NK-92 (cell line): ENCODE results near the gene XK.
"Not testable (repeated sequence)": the region's sequence is repeated elsewhere in the genome, so short reads cannot be mapped to it uniquely, and the experiment has no call there.

Source experiments
- DNase-seq: peaks from one replicate; lab custom pipeline; 2025; ENCODE audit not compliant: unreplicated experiment; lab: John Stamatoyannopoulos, UW

XK gene

DNA sequence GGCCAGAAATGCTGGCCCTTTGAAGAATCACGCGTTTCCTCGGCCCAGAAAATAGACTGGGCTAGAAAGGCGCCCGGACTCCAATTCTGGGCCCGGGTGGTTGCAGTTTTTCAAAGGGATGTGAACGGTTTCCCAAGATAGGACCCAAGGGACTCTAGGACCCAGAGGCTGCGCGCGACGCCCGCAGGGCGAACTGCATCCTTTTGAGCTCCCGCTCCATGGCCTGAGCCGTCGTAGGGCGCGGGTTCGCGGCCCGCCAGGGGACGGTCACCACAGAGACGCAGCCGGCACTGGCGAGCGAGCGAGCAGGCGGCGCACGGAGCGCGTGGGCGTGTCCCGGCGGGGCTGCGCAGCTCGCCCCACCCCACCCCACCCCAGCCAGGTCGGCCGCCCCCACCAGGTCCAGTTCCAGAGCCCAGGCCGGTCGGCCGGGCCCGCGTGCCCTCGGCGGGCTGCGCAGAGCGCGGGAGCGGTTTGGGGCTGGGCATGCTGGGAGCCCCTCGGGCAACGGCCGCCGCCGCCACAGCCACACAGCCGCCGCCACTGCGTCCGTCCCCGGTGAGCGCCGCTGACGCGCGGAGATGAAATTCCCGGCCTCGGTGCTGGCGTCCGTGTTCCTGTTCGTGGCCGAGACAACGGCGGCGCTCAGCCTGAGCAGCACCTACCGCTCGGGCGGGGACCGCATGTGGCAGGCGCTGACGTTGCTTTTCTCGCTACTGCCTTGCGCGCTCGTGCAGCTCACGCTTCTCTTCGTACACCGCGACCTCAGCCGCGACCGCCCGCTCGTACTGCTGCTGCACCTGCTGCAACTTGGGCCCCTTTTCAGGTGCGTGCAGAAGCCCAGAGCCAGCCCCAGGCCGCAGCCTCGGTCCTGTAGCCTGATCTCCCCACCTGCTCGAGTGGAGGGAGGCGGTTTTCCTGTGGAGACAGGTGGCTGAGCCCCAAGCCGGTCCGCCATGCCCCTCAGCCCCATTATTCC lies at the start of gene XK:
TSS of gene XK (plus strand) at position 411 of the 979 bp plus-strand sequence. CDS start at position 582, 171 bp downstream.
- no peak for DNase-seq

DNA sequence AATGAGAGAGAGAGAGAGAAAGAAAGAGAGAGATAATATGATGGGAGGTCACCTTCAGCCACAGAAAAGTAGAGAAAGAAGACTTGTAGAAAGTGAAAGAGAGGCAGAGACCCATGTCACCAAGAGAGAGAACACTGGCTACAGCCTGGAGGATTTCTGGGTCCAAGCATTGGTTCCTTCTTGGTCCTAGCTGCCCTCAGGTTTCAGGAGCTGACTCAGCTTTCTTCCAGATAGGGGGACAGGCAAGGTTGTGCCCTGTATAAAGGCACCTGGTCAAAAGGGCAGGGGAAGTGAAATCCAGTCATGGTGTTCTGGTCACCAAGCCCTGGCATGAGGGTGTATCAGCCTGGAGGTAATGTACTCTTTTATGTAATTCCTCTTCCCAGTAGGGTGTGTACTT lies 47.5 kb upstream of the XK start:
- no peak for DNase-seq

DNA sequence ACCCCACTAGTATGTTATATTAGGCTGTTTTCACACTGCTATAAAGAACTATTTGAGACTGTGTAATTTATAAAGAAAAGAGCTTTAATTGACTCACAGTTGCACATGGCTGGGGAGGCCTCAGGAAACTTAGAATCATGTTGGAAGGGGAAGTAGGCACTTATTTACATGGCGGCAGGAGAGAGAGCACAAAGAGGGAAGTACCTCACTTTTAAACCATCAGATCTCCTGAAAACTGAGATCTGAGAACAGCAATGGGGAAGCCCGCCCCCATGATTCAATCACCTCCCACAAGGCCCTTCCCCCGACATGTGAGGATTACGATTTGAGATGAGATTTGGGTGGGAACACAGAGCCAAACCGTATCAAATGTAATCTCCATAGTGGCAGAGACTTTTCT lies 45.4 kb upstream of the XK start:
- DNase-seq, result no peak

GRCh38 chrX:37641859-37642258 lies 43.7 kb upstream of the XK start:
- DNase-seq, result no peak

- no peak for DNase-seq
Measured at GRCh38 chrX:37644381-37645305, 40.9 kb upstream of the XK start.

DNA sequence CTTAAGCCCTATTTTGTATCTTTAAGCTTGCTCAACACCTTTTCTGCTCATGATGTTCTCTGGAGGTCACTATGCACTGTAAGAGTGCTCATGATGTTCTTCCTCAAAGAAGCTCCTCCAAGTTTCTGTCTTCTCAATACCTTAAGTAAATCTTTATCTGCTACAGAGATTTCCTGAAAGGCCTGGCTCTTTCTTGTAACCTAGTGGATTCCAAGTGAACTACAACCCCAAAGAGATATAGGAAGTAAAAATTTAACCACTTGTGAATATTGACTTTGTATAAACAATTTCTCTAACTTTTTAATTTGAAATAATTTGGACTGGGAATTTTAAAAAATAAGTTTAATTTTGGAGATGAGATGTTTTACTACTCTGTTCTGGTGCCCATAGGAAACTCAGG lies 39.3 kb upstream of the XK start:
- no peak for DNase-seq

- DNase-seq, result not testable (repeated sequence)
Measured at GRCh38 chrX:37650879-37651278, 34.7 kb upstream of the XK start.

DNA sequence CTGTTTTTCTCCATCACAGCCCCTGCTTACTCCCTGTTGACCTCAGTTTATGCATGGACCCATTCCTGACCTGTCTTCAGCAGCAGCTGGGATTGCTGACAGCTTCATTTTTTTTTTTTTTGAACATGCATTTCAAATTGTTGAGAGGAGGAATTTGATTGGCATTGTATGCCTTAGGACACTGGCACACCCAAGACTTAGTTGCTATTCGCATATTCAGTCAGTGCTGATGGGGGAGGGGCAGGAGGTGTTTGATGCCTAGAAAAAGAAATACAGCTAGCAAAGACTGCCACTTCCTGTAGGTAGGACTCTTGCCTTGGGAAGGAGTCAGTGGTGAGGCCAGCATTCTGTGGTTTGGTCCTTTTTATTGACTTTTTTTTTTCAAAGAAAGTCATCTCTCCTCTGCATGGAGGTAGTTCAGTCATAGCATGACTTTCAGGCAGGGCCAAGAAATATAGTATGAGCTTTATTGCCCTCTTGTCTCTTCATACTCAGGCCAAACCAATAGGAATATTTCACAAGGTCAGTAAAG lies 33.6 kb upstream of the XK start:
- no peak for DNase-seq

- DNase-seq, result no peak
Measured at GRCh38 chrX:37652589-37653231, 32.9 kb upstream of the XK start.

GRCh38 chrX:37653397-37654085 lies 32.0 kb upstream of the XK start:
- no peak for DNase-seq

GRCh38 chrX:37658343-37659030 lies 27.1 kb upstream of the XK start:
- no peak for DNase-seq

GRCh38 chrX:37659047-37659446 lies 26.5 kb upstream of the XK start:
- no peak for DNase-seq

DNA sequence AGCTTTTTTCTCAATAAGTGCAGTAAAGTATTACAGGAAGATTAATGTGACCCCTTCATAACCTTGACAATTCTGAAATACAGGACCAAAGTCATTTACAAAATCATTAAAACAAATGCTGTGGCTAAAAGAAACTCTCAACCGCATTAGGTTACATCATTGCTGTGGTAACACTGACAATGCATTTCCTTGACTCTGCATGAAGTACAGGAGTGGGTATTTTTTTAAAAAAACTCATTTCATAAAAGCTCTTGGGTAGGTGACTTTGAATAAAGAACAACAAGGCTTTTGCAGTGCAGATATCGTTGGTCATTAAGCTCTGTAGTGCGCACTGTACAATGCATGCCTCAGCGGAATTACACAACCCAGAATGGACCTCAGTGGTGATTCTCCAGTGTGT lies 23.4 kb upstream of the XK start:
- DNase-seq, result no peak

DNA sequence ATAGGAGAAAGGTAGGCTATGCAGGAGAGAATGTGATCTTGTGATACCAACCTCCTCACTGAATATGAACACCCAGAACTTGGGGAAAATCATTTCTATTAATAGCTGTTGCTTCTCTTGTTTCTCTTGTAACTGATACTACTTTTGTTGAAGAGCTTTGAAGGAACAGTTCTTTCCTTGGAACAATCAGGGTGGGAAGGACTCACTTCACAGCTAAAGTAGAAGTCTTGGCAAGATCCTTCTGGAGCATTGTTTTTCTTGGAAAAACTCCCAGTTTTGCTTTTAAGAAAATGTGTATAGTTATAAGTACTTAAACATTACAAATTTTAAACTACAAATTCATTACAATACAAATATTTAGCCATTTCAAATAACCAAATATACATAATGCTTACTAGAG lies 19.1 kb upstream of the XK start:
- no peak for DNase-seq

- DNase-seq, result no peak
Measured at GRCh38 chrX:37667141-37667540, 18.4 kb upstream of the XK start.

DNA sequence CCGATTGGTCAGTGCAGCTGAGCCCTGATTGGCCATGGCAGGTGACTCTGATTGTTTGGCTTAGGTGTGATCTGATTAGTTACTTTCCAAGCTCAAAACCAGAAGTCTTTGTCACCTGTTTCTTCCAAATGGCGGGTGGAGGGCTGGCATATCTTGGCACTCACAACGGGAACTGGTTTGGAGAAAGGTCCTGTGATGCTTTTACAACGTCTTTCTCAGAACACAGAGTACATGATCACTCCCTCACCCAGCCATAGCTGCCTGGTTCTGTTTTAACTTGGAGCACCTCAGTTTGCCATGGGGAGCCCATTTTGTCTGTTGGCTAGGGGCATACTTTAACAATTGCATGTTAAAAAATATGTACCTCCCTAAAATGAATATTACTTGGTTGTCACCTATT lies 13.0 kb upstream of the XK start:
- no peak for DNase-seq

GRCh38 chrX:37676811-37677210 lies 8.8 kb upstream of the XK start:
- DNase-seq, result no peak

- no peak for DNase-seq
Measured at GRCh38 chrX:37677243-37677642, 8.3 kb upstream of the XK start.

DNA sequence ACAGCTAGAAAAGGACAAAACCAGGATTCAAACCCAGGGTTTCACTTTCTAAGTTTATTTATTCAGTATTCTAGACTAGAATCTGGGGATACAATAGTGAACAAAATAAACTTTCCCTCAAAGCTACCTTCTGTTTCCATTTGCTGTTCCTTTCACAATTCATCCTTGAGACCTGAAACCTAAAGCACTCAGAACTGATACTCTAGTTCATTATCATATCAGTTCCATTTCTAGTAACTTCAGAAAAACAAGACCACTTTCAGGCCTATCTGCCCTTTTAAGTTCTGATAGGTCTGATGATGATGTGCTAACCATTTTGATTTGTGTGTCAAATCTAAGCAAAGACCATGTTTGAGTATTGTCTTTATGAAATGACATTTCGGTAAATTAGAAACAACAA lies 7.8 kb upstream of the XK start:
- no peak for DNase-seq

DNA sequence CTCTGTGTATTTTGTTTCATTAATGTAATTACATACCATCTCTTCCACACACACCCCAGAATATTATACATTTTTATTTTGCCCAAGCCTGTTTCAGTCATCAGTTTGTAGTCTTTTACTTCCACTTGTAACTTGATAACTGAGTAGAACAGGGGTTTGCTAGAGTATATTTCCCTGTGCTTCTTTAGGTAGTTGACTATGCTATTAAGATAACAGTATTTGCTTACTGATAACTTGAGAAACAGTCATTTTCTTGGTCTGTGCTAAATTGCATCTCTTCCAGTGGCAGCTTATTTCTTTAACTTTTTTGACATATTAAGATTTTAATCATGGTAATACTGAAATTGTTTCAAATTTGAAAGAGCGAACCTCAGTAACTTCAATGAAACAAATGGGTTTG lies 7.0 kb upstream of the XK start:
- no peak for DNase-seq
